ENCODE results near the gene GTPBP10.
A peak's percentile ranks its signal among the peaks of the same experiment; 100 is the strongest.
"Not testable (repeated sequence)": the region's sequence is repeated elsewhere in the genome, so short reads cannot be mapped to it uniquely, and the experiment has no call there.

The GTPBP10 gene

GRCh38 chr7:90322837-90323236, 23.7 kb upstream of the GTPBP10 start:
- H3K4me3 ChIP-seq (ENCODE audit: low read length in 2 of 2), result no peak overlapping the region

GRCh38 chr7:90326500-90326899, 20.0 kb upstream of the GTPBP10 start:
- Histone ChIP-seq H3K9ac (ENCODE audit: low read length in 2 of 2) (no peak overlapping the region), H3K27ac (ENCODE audit: low read length) (no peak overlapping the region), H3K27me3 (ENCODE audit: control insufficient read depth in 1 of 2, insufficient read depth in 2 of 2, low read length in 2 of 2) (peaks cover 9% of the 10 kb centered on the region in 2 donors), H3K36me3 (ENCODE audit: control insufficient read depth in 2 of 2, insufficient read depth in 2 of 2, low read length in 2 of 2) (no peaks in the 10 kb centered on the region), H3K4me3 (ENCODE audit: low read length in 2 of 2) (no peak overlapping the region), H3K4me1 (ENCODE audit: control insufficient read depth, insufficient read depth, low read length) (no peaks in the 10 kb centered on the region), H3K9me3 (ENCODE audit: control insufficient read depth in 2 of 2, low read length in 2 of 2) (no peaks in the 10 kb centered on the region)

More at GRCh38 chr7:90322837-90323236, 23.7 kb upstream of the GTPBP10 start:
- Histone ChIP-seq H3K9me3 (ENCODE audit: control insufficient read depth in 2 of 2, low read length in 2 of 2) (no peaks in the 10 kb centered on the region), H3K9ac (ENCODE audit: low read length in 2 of 2) (no peak overlapping the region), H3K27me3 (ENCODE audit: control insufficient read depth in 1 of 2, insufficient read depth in 2 of 2, low read length in 2 of 2) (peaks cover 22 to 31% of the 10 kb centered on the region in 2 donors), H3K4me1 (ENCODE audit: control insufficient read depth, insufficient read depth, low read length) (peaks cover 7% of the 10 kb centered on the region), H3K36me3 (ENCODE audit: control insufficient read depth in 2 of 2, insufficient read depth in 2 of 2, low read length in 2 of 2) (no peaks in the 10 kb centered on the region), H3K27ac (ENCODE audit: low read length) (no peak overlapping the region)

GRCh38 chr7:90334193-90334843, 12.2 kb upstream of the GTPBP10 start:
- no peaks in the 10 kb centered on the region for H3K9me3 ChIP-seq (ENCODE audit: control insufficient read depth in 2 of 2, low read length in 2 of 2)
- H3K4me3 ChIP-seq (ENCODE audit: low read length in 2 of 2), result no peak overlapping the region
- H3K4me1 ChIP-seq (ENCODE audit: control insufficient read depth, insufficient read depth, low read length), result no peaks in the 10 kb centered on the region
- H3K9ac ChIP-seq (ENCODE audit: low read length in 2 of 2), result no peak overlapping the region
- H3K27me3 ChIP-seq (ENCODE audit: control insufficient read depth in 1 of 2, insufficient read depth in 2 of 2, low read length in 2 of 2), result no peaks in the 10 kb centered on the region
- H3K27ac ChIP-seq (ENCODE audit: low read length), result no peak overlapping the region
- no peaks in the 10 kb centered on the region for H3K36me3 ChIP-seq (ENCODE audit: control insufficient read depth in 2 of 2, insufficient read depth in 2 of 2, low read length in 2 of 2)

- not testable (repeated sequence) for H3K27me3 ChIP-seq (ENCODE audit: control insufficient read depth in 1 of 2, insufficient read depth in 2 of 2, low read length in 2 of 2); H3K4me1 ChIP-seq (ENCODE audit: control insufficient read depth, insufficient read depth, low read length); H3K27ac ChIP-seq (ENCODE audit: low read length); H3K4me3 ChIP-seq (ENCODE audit: low read length in 2 of 2); H3K36me3 ChIP-seq (ENCODE audit: control insufficient read depth in 2 of 2, insufficient read depth in 2 of 2, low read length in 2 of 2); H3K9ac ChIP-seq (ENCODE audit: low read length in 2 of 2); H3K9me3 ChIP-seq (ENCODE audit: control insufficient read depth in 2 of 2, low read length in 2 of 2)
Measured at GRCh38 chr7:90334926-90335325, 11.6 kb upstream of the GTPBP10 start.

- Histone ChIP-seq H3K36me3 (ENCODE audit: control insufficient read depth in 2 of 2, insufficient read depth in 2 of 2, low read length in 2 of 2) (no peaks in the 10 kb centered on the region), H3K9me3 (ENCODE audit: control insufficient read depth in 2 of 2, low read length in 2 of 2) (no peaks in the 10 kb centered on the region), H3K9ac (ENCODE audit: low read length in 2 of 2) (no peak overlapping the region), H3K4me1 (ENCODE audit: control insufficient read depth, insufficient read depth, low read length) (no peaks in the 10 kb centered on the region), H3K27me3 (ENCODE audit: control insufficient read depth in 1 of 2, insufficient read depth in 2 of 2, low read length in 2 of 2) (no peaks in the 10 kb centered on the region), H3K27ac (ENCODE audit: low read length) (no peak overlapping the region), H3K4me3 (ENCODE audit: low read length in 2 of 2) (no peak overlapping the region)
Measured at GRCh38 chr7:90337106-90337505, 9.4 kb upstream of the GTPBP10 start.

- H3K4me1 ChIP-seq (ENCODE audit: control insufficient read depth, insufficient read depth, low read length), result no peaks in the 10 kb centered on the region
- no peaks in the 10 kb centered on the region for H3K9me3 ChIP-seq (ENCODE audit: control insufficient read depth in 2 of 2, low read length in 2 of 2)
- no peaks in the 10 kb centered on the region for H3K27me3 ChIP-seq (ENCODE audit: control insufficient read depth in 1 of 2, insufficient read depth in 2 of 2, low read length in 2 of 2)
- peak overlapping the region in 1 of 2 donors; percentile 64 for H3K4me3 ChIP-seq (ENCODE audit: low read length in 2 of 2)
- H3K27ac ChIP-seq (ENCODE audit: low read length), result no peak overlapping the region
- H3K9ac ChIP-seq (ENCODE audit: low read length in 2 of 2), result no peak overlapping the region
- no peaks in the 10 kb centered on the region for H3K36me3 ChIP-seq (ENCODE audit: control insufficient read depth in 2 of 2, insufficient read depth in 2 of 2, low read length in 2 of 2)
Measured at GRCh38 chr7:90345016-90345415, 1.5 kb upstream of the GTPBP10 start.

GRCh38 chr7:90345595-90346335, 751 bp upstream of the GTPBP10 start:
- Histone ChIP-seq H3K9ac (ENCODE audit: low read length in 2 of 2) (peak overlapping the region; percentile 78 to 99), H3K4me1 (ENCODE audit: control insufficient read depth, insufficient read depth, low read length) (no peaks in the 10 kb centered on the region), H3K27me3 (ENCODE audit: control insufficient read depth in 1 of 2, insufficient read depth in 2 of 2, low read length in 2 of 2) (no peaks in the 10 kb centered on the region), H3K4me3 (ENCODE audit: low read length in 2 of 2) (peak overlapping the region; percentile 64 to 99), H3K9me3 (ENCODE audit: control insufficient read depth in 2 of 2, low read length in 2 of 2) (no peaks in the 10 kb centered on the region), H3K36me3 (ENCODE audit: control insufficient read depth in 2 of 2, insufficient read depth in 2 of 2, low read length in 2 of 2) (no peaks in the 10 kb centered on the region), H3K27ac (ENCODE audit: low read length) (peak overlapping the region; percentile 78)

GRCh38 chr7:90347759-90348158, 1.2 kb downstream of the GTPBP10 start:
- Histone ChIP-seq H3K27ac (ENCODE audit: low read length) (no peak overlapping the region), H3K27me3 (ENCODE audit: control insufficient read depth in 1 of 2, insufficient read depth in 2 of 2, low read length in 2 of 2) (no peaks in the 10 kb centered on the region), H3K4me1 (ENCODE audit: control insufficient read depth, insufficient read depth, low read length) (no peaks in the 10 kb centered on the region), H3K9me3 (ENCODE audit: control insufficient read depth in 2 of 2, low read length in 2 of 2) (no peaks in the 10 kb centered on the region), H3K9ac (ENCODE audit: low read length in 2 of 2) (no peak overlapping the region), H3K4me3 (ENCODE audit: low read length in 2 of 2) (peak overlapping the region in 1 of 2 donors; percentile 64), H3K36me3 (ENCODE audit: control insufficient read depth in 2 of 2, insufficient read depth in 2 of 2, low read length in 2 of 2) (no peaks in the 10 kb centered on the region)

GRCh38 chr7:90349305-90349704, 2.8 kb downstream of the GTPBP10 start:
- Histone ChIP-seq H3K9me3 (ENCODE audit: control insufficient read depth in 2 of 2, low read length in 2 of 2) (no peaks in the 10 kb centered on the region), H3K9ac (ENCODE audit: low read length in 2 of 2) (no peak overlapping the region), H3K36me3 (ENCODE audit: control insufficient read depth in 2 of 2, insufficient read depth in 2 of 2, low read length in 2 of 2) (no peaks in the 10 kb centered on the region), H3K27ac (ENCODE audit: low read length) (no peak overlapping the region), H3K27me3 (ENCODE audit: control insufficient read depth in 1 of 2, insufficient read depth in 2 of 2, low read length in 2 of 2) (no peaks in the 10 kb centered on the region), H3K4me1 (ENCODE audit: control insufficient read depth, insufficient read depth, low read length) (no peaks in the 10 kb centered on the region), H3K4me3 (ENCODE audit: low read length in 2 of 2) (no peak overlapping the region)

GRCh38 chr7:90350032-90350431, 3.5 kb downstream of the GTPBP10 start:
- not testable (repeated sequence) for H3K4me3 ChIP-seq (ENCODE audit: low read length in 2 of 2); H3K9ac ChIP-seq (ENCODE audit: low read length in 2 of 2); H3K27me3 ChIP-seq (ENCODE audit: control insufficient read depth in 1 of 2, insufficient read depth in 2 of 2, low read length in 2 of 2); H3K4me1 ChIP-seq (ENCODE audit: control insufficient read depth, insufficient read depth, low read length); H3K27ac ChIP-seq (ENCODE audit: low read length); H3K36me3 ChIP-seq (ENCODE audit: control insufficient read depth in 2 of 2, insufficient read depth in 2 of 2, low read length in 2 of 2); H3K9me3 ChIP-seq (ENCODE audit: control insufficient read depth in 2 of 2, low read length in 2 of 2)

- Histone ChIP-seq H3K4me3 (ENCODE audit: low read length in 2 of 2) (no peak overlapping the region), H3K36me3 (ENCODE audit: control insufficient read depth in 2 of 2, insufficient read depth in 2 of 2, low read length in 2 of 2) (peaks cover 0 to 10% of the 10 kb centered on the region in 2 donors), H3K4me1 (ENCODE audit: control insufficient read depth, insufficient read depth, low read length) (no peaks in the 10 kb centered on the region), H3K27ac (ENCODE audit: low read length) (no peak overlapping the region), H3K9me3 (ENCODE audit: control insufficient read depth in 2 of 2, low read length in 2 of 2) (no peaks in the 10 kb centered on the region), H3K9ac (ENCODE audit: low read length in 2 of 2) (no peak overlapping the region), H3K27me3 (ENCODE audit: control insufficient read depth in 1 of 2, insufficient read depth in 2 of 2, low read length in 2 of 2) (no peaks in the 10 kb centered on the region)
Measured at GRCh38 chr7:90351987-90352386, 5.5 kb downstream of the GTPBP10 start.
